ENCODE data around the gene PRKCE.

- TF ChIP-seq CTCF (conservative IDR thresholded peaks at IDR 0.05 in 1 of 2, IDR thresholded peaks at IDR 0.05 in 1 of 2; ENCODE audit: low read depth in 1 of 2, low read length in 2 of 2) (no peak), EZH2 (IDR thresholded peaks at IDR 0.05; ENCODE audit: low read length, missing control alignments) (no peak)
These were observed 397.2 kb downstream of the PRKCE start for GRCh38 chr2:46048693-46049092.

Measured in fibroblast of lung (primary cell).